HepG2 (cell line): ENCODE data around the gene ANAPC5. TPM values are rescaled to one million over a fixed set of nuclear protein-coding genes. Genes with fewer than 3 reads are reported as not detected.
A peak's percentile ranks its signal among the peaks of the same experiment; 100 is the strongest.

Experiments
- ATAC-seq: fragments of 200-7000 bp; cut with Tn5 transposase; 3 replicates; pipeline ENCODE4 v1.9.1; 2020; ENCODE audit warnings: mild to moderate bottlenecking, moderate library complexity
- BruUV-seq: library from RNA; stranded (reverse); fragments of 400-500 nt; replicated peaks from 2 replicates; lab custom pipeline; 2021; lab: Mats Ljungman, UMichigan
- CTCF ChIA-PET: fragments of 300-600 bp; formaldehyde crosslinking; extraction: SDS; loops from one replicate; lab custom pipeline; 2021; ENCODE audit warnings: low total read pairs, inconsistent platforms, low intra/inter-chr PET ratio; lab: Yijun Ruan, JAX
- POLR2A ChIA-PET: fragments of 350-600 bp; sonication (Branson Sonifier 250); formaldehyde crosslinking; loops from one replicate; lab custom pipeline; 2020; ENCODE audit warnings: antibody characterized with exemption, inconsistent platforms; lab: Yijun Ruan, JAX
- DNase-seq: peaks from one replicate; pipeline ENCODE4 v3.0.0-alpha.2; 2015; ENCODE audit warnings: low spot score
- FAIRE-seq: peaks from 3 replicates; lab custom pipeline; 2011; peaks lifted over from hg19 to GRCh38; lab: Jason Lieb, UNC
- H2AFZ ChIP-seq: one replicate; pipeline ENCODE4 v1.6.1; 2011; ENCODE audit warnings: low read length, inconsistent platforms
- H3K27ac ChIP-seq: fragments of 300-600 bp; 3 replicates; pipeline ENCODE4 v1.8.0; 2011; ENCODE audit warnings: mixed run types, mild to moderate bottlenecking, mixed read lengths, low read length, inconsistent platforms; ENCODE audit not compliant: insufficient read depth; ENCODE audit errors: extremely low read length
- H3K27me3 ChIP-seq, 2 experiments: fragments of 200-600 bp in 1 of 2; 2 replicates in 1 of 2; 3 replicates in 1 of 2; pipeline versions ENCODE4 v1.6.0 to v1.8.0; 2011; ENCODE audit warnings: low read length in 2 of 2, mild to moderate bottlenecking in 2 of 2, moderate library complexity in 2 of 2, inconsistent platforms in 1 of 2; ENCODE audit not compliant: insufficient read depth in 2 of 2, control insufficient read depth in 1 of 2
- H3K36me3 ChIP-seq, 2 experiments: fragments of 200-600 bp in 1 of 2; replicated peaks in 1 of 2; 2 replicates in 1 of 2; 3 replicates in 1 of 2; pipeline versions ENCODE4 v1.5.1 to v1.8.0; 2011; ENCODE audit warnings: low read length in 2 of 2, inconsistent platforms in 1 of 2; ENCODE audit not compliant: insufficient read depth in 2 of 2, control insufficient read depth in 1 of 2
- H3K4me1 ChIP-seq: 2 replicates; pipeline ENCODE4 v1.5.1; 2012; ENCODE audit warnings: low read length, inconsistent platforms; ENCODE audit not compliant: insufficient read depth
- H3K4me2 ChIP-seq: 2 replicates; pipeline ENCODE4 v1.6.0; 2011; ENCODE audit warnings: low read depth, low read length, inconsistent platforms
- H3K4me3 ChIP-seq, 3 experiments: fragments of 200-600 bp in 1 of 3; sonication (generic), shearing (Covaris generic) in 1 of 3; replicated peaks in 1 of 3; 2 replicates each; pipeline ENCODE4 v1.5.1; 2011 to 2016; ENCODE audit warnings: low read length in 3 of 3, inconsistent platforms in 2 of 3, low read depth in 2 of 3, mild to moderate bottlenecking in 2 of 3, control low read depth in 1 of 3, mixed read lengths in 1 of 3; ENCODE audit not compliant: insufficient read depth in 1 of 3
- H3K79me2 ChIP-seq: one replicate; pipeline ENCODE4 v1.6.1; 2011; ENCODE audit warnings: low read length, inconsistent platforms; ENCODE audit not compliant: insufficient read depth
- H3K9ac ChIP-seq: 2 replicates; pipeline ENCODE4 v1.6.0; 2011; ENCODE audit warnings: mild to moderate bottlenecking, low read depth, low read length, inconsistent platforms; ENCODE audit not compliant: insufficient read depth
- H3K9me3 ChIP-seq: 2 replicates; pipeline ENCODE4 v1.5.1; 2012; ENCODE audit warnings: mild to moderate bottlenecking, low read length
- H4K20me1 ChIP-seq: 2 replicates; pipeline ENCODE4 v1.6.0; 2011; ENCODE audit warnings: inconsistent platforms, mild to moderate bottlenecking, low read length, moderate library complexity; ENCODE audit not compliant: insufficient read depth
- HMG20A ChIP-seq: IDR thresholded peaks from 2 replicates; pipeline ENCODE4 v1.6.1; 2016; ENCODE audit warnings: borderline replicate concordance
- HNF4A ChIP-seq: sonication (generic); formaldehyde crosslinking; IDR thresholded peaks from 2 replicates; pipeline ENCODE4 v1.4.0; 2020; ENCODE audit warnings: missing genetic modification reagents
- POGZ ChIP-seq: sonication (generic); formaldehyde crosslinking; IDR thresholded peaks from 2 replicates; pipeline ENCODE4 v1.4.0; 2020; ENCODE audit warnings: mild to moderate bottlenecking, missing genetic modification reagents
- XRCC5 ChIP-seq: fragments of 200-400 bp; formaldehyde crosslinking; optimal IDR thresholded peaks from 2 replicates; pipeline ENCODE3; 2017; ENCODE audit warnings: mild to moderate bottlenecking, low read length
- ZNF335 ChIP-seq: sonication (generic); formaldehyde crosslinking; IDR thresholded peaks from 2 replicates; pipeline ENCODE4 v1.4.0; 2020; ENCODE audit warnings: missing genetic modification reagents
- WGBS: methylation state at CpG from one replicate; pipeline ENCODE4 v1.1.6; 2017; ENCODE audit warnings: low lambda C conversion rate; 5-methylcytosine and 5-hydroxymethylcytosine counted together
- in situ Hi-C: cut with HindIII; loops from 2 replicates; pipeline ENCODE4 v1.10.0; 2017; ENCODE audit warnings: low pct_unique_long_range_greater_than_20kb; ENCODE audit not compliant: extremely low pct_ligation_motif_present
- intact Hi-C: fragments of 100-400 bp; cut with micrococcal nuclease; formaldehyde crosslinking; loops from one replicate; pipeline ENCODE4 v1.10.0; 2022; ENCODE audit not compliant: unreplicated experiment
- polyA plus RNA-seq, 8 experiments: library from polyadenylated mRNA; depleted of rRNA in 3 of 8; stranded (reverse) in 7 of 8; unstranded in 1 of 8; fragments of >200 nt; fragmentation: Illumina TruSeq in 4 of 8; extraction: Trizol in 4 of 8; gene quantifications; 2 replicates each; pipeline versions ENCODE4 v1.2.1 to v1.2.3, GENCODE V29; 2011 to 2016; ENCODE audit warnings: low read depth in 4 of 8, missing spikeins in 1 of 8, mixed read lengths in 1 of 8; ENCODE audit not compliant: insufficient read depth in 1 of 8
- total RNA-seq, 5 experiments: library from RNA; depleted of rRNA; stranded (reverse); fragments of >200 nt; fragmentation: Illumina TruSeq; extraction: Trizol; gene quantifications; 2 replicates each; pipeline ENCODE4 v1.2.3, GENCODE V29; 2016; ENCODE audit warnings: low read depth in 1 of 5
- TF ChIP-seq, protein P1 (sequence below): sonication (generic); formaldehyde crosslinking; IDR thresholded peaks from 2 replicates; pipeline ENCODE4 v1.5.1; 2020; ENCODE audit warnings: mild to moderate bottlenecking, missing genetic modification reagents

ANAPC5 gene
- total and polyA plus RNA-seq, 2 of the 13 experiments (the other 11 are each of a cell fraction or from before 2014, with no cell fraction given) = 146 to 161 TPM

DNA sequence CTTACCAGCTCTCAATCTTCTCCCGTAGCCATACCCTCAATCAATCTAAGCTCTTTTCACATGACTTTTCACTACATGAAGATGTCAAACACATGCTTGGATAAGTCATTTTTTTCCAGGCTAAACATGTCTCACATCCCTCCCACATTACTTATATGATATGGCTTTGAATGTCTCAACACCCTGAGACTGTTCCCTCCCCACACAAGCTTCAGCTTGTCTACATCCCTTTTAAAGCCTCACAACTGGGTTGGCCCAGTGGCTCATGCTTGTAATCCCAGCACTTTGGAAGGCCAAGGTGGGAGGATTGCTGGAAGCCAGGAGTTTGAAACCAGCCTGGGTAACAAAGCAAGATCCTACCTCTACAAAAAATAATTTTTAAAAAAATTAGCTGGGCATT lies 18.5 kb downstream of the ANAPC5 start (continued):
- TF ChIP-seq, protein P1, sequence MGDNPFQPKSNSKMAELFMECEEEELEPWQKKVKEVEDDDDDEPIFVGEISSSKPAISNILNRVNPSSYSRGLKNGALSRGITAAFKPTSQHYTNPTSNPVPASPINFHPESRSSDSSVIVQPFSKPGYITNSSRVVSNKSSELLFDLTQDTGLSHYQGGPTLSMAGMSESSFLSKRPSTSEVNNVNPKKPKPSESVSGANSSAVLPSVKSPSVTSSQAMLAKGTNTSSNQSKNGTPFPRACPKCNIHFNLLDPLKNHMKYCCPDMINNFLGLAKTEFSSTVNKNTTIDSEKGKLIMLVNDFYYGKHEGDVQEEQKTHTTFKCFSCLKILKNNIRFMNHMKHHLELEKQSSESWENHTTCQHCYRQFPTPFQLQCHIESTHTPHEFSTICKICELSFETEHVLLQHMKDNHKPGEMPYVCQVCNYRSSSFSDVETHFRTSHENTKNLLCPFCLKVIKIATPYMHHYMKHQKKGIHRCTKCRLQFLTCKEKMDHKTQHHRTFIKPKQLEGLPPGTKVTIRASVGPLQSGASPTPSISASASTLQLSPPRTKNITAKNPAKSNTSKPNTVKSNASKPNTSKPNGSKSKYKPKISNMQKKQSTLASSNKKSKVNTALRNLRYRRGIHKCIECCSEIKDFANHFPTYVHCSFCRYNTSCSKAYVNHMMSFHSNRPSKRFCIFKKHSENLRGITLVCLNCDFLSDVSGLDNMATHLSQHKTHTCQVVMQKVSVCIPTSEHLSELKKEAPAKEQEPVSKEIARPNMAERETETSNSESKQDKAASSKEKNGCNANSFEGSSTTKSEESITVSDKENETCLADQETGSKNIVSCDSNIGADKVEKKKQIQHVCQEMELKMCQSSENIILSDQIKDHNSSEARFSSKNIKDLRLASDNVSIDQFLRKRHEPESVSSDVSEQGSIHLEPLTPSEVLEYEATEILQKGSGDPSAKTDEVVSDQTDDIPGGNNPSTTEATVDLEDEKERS (CRISPR knock-in tag) = no peak

DNA sequence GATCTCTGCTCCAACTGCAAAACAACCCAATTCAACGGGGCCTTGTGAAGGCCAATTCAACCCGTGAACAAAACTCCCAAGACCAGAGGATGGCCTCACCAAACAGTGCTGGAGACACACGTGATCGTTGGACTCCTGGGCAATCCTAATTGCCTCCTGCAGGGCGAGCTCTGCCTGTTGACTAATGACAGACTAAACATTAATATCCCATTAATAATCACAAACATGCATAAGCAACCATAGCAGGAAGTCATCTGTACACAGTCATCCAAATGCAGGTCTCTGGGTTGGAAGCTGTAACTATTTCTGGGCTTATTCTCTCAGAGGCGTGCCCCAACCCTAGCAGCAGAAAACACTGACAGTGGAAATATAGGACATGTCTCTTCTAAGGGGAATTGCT lies 21.0 kb downstream of the ANAPC5 start:
- H3K9me3 ChIP-seq = no peaks in the 10 kb centered on the region
- ATAC-seq (peak; percentile 30; the same call in 2 of the 3 replicates), DNase-seq (no peak), FAIRE-seq (no peak)
- intact Hi-C loops = no loop called here
- BruUV-seq = no TSS peak
- peaks cover 35 to 82% of the 10 kb centered on the region in 2 experiments for H3K36me3 ChIP-seq
- CTCF ChIA-PET = no interaction called here
- no peak overlapping the region for H3K9ac ChIP-seq
- in situ Hi-C loops = no loop called here
- no peaks in the 10 kb centered on the region for H3K27me3 ChIP-seq
- no peak overlapping the region for H3K4me2 ChIP-seq
- TF ChIP-seq XRCC5 (no peak), HNF4A (0 out of 2 replicates have a peak, but pooled peaks have one; percentile 13), POGZ (CRISPR knock-in tag) (no peak), HMG20A (no peak), ZNF335 (no peak)
- TF ChIP-seq, all 625 proteins: peak for 1
- 73% methylated on average over 6 of the region's 6 CpGs for WGBS
- no peaks in the 10 kb centered on the region for H3K4me1 ChIP-seq
- H2AFZ ChIP-seq = no peak overlapping the region
- H3K27ac ChIP-seq = no peak overlapping the region
- no peaks in the 10 kb centered on the region for H4K20me1 ChIP-seq
- H3K79me2 ChIP-seq = no peaks in the 10 kb centered on the region
- H3K4me3 ChIP-seq = no peak overlapping the region
- POLR2A ChIA-PET = no interaction called here
